DMS114 treated with DMSO at 0.1 percent for 48 hours (cell line): ENCODE measurements around the gene TM6SF1.

Source experiments
- DNase-seq: peaks from one replicate; lab custom pipeline; 2025; ENCODE audit not compliant: unreplicated experiment; lab: John Stamatoyannopoulos, UW

TM6SF1 gene

DNA sequence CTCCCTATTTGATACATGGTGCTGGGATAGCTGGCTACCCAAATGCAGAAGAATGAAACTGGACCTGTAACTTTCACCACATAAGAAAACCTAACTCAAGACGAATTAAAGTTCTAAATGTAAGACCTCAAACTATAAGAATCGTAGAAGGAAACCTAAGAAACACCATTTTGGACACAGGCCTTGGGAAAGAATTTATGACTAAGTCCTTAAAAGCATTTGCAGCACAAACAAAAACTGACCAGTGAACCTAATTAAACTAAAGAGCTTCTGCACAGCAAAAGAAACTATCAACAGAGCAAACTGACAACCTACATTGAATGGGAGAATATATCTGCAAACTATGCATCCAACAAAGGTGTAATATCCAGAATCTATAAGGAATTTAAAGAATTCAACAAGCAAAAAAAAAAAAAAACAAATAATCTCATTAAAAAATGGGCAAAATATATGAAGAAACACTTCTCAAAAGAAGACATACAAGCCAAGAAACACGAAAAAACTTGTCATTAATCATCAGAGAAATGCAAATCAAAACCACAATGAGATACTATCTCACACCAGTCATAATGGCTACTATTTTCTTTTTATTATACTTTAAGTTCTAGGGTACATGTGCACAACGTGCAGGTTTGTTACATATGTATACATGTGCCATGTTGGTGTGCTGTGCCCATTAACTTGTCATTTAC is 63.2 kb downstream of the TM6SF1 start:
- no peak for DNase-seq

DNA sequence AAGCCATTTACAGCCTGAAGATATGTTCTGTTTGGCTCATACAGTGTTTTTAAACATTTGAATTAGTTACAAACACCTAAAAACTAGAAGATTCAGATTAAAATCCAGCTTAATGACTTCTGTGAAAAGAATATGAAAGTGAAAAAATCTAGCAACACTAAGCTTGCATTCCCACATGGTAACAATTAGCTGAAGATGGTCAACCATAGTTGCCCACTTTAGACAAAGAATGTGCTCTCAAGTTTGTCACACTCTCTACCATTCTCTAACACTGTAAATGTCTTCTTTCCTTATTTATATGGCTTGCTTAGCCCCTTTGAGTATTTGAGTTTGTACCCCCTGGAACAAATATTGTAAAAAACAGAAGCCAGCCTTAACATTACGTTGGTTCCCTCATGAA is 67.4 kb downstream of the TM6SF1 start:
- DNase-seq, result no peak

DNA sequence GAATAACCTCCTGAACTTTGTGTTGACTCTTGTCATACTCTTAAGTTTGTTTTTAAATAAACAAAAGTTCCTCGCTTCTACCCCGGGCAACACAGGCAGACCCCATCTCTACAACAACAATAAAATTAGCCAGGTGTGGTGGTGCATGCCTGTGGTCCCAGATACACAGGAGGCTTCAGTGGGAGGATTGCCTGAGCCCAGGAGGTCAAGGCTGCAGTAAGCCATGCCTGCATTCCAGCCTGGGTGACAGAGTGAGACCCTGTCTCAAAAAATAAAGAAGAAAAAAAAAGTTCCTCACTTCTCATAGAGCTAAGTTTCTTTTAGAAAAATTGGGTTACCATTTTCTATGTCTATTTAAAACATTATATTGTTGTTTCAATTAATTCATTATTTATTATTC is 70.9 kb downstream of the TM6SF1 start:
- DNase-seq, result no peak

DNA sequence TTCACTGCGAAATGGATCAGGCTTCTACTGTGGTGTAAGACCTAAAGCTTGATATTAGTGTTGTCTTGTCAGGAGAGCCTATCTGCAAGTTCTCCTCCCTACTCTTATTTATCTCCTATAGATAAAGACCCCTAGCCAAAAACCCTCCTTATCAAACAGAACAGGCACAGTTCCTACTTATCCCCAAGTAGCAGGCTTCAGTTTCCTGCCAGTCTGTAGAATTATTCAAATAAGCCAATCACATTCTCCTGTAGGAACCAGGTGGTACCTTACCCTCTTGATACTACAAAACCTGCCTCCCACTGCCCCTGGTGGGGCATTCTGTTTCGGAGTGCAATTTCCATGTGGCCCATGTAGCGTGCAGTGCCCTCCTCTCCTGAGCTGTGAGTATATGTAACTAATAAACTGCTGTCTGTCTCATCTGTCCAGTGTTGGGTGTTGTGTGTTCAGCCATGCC is 71.5 kb downstream of the TM6SF1 start:
- DNase-seq, result no peak

DNA sequence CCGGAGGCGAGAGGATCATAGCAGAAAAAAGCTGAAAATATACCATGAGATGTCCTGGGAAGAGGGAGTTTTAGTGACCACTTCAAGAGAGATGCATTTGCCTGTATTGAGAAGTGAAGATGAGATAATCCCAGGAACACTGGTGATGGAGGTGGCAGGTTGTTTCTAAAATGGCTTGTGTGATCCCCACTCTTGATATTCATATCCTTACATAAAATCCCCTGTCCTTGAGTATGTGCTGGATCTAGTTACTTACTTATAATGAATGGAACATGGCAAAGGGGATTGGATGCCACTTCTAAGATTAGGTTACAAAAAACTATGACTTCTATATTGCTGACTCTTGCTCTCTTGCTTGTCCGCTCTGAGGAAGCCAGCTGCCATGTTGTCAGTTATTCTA is 78.1 kb downstream of the TM6SF1 start:
- DNase-seq, result no peak
